LNCaP clone FGC (cell line): ENCODE measurements around the gene PTPRR.

Experiments used
- DNase-seq: peaks from one replicate; pipeline ENCODE4 v3.0.0-alpha.2; 2011; ENCODE audit warnings: low read depth
- H3K4me3 ChIP-seq: 2 replicates; pipeline ENCODE4 v1.5.1; 2011; ENCODE audit warnings: mild to moderate bottlenecking, low read depth, low read length, control low read depth
- TF ChIP-seq, protein P1 (sequence below): IDR thresholded peaks from 2 replicates; pipeline ENCODE4 v1.5.1; 2012; ENCODE audit warnings: mild to moderate bottlenecking; ENCODE audit not compliant: control insufficient read depth, insufficient read depth; ENCODE audit errors: extremely low read depth

Gene PTPRR

DNA sequence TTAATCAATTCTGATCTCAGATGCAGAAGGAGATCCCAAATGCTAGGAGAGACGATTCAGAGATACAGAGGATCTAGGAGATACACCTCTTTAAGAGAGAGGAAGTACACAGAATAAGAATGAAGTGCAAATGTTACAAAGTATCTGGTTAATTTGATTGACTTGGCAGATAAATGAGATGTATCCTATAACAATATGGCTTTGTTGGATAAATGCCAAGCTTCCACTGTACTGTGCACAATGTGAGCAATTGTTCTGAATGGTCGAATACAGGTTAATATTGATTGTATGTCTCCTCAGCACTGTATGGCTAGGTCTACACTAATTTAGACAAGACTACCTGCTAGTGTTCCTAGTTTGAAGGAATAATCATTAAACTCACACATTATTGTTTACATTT is 163.7 kb downstream of the PTPRR start:
- DNase-seq: no peak
- TF ChIP-seq, protein P1, sequence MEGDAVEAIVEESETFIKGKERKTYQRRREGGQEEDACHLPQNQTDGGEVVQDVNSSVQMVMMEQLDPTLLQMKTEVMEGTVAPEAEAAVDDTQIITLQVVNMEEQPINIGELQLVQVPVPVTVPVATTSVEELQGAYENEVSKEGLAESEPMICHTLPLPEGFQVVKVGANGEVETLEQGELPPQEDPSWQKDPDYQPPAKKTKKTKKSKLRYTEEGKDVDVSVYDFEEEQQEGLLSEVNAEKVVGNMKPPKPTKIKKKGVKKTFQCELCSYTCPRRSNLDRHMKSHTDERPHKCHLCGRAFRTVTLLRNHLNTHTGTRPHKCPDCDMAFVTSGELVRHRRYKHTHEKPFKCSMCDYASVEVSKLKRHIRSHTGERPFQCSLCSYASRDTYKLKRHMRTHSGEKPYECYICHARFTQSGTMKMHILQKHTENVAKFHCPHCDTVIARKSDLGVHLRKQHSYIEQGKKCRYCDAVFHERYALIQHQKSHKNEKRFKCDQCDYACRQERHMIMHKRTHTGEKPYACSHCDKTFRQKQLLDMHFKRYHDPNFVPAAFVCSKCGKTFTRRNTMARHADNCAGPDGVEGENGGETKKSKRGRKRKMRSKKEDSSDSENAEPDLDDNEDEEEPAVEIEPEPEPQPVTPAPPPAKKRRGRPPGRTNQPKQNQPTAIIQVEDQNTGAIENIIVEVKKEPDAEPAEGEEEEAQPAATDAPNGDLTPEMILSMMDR: no peak
- H3K4me3 ChIP-seq: no peak overlapping the region; the same call in 1 of the 2 replicates

DNA sequence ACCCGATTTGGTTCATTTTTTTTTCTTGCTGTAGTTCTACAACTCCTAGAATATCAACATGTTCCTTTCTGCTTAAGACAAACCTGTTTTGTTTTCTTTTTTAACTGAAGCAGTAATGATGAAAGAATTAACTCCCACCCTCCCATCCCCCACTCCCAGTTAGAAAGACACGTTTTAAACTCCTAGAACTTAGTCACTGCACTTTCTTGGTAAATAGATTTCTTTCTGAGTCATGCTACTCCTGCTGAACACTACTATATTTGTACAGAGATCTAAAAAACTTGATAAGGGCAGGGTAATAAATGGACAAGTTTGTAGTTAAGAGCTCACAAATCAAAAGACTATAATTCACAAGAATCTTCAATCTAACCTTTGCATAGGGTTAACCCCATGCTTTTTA is 164.4 kb downstream of the PTPRR start:
- TF ChIP-seq, protein P1: no peak
- H3K4me3 ChIP-seq: no peak overlapping the region; the same call in 1 of the 2 replicates
- DNase-seq: peak; percentile 75

DNA sequence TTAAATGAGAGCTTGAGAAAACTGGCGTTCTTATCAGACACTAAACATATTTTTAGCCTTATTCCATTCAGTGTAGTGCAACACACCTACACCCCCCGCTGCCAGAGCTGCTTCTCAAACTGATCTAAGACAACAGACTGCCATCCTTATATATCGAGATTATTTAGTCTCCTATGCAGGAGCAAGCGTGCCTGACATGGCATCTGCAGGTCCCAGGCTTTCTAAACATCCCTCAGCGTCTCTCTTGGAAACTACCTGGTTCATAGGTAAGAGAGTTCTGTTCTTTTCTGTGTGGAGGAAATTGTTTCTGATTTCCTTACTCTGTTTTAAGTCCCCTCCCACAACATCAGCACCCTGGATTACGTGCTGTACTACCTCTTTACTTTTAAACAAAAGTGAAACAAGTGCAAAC is 166.2 kb downstream of the PTPRR start:
- H3K4me3 ChIP-seq: peak overlapping the region; percentile 39
- no peak for DNase-seq
- TF ChIP-seq, protein P1: no peak

DNA sequence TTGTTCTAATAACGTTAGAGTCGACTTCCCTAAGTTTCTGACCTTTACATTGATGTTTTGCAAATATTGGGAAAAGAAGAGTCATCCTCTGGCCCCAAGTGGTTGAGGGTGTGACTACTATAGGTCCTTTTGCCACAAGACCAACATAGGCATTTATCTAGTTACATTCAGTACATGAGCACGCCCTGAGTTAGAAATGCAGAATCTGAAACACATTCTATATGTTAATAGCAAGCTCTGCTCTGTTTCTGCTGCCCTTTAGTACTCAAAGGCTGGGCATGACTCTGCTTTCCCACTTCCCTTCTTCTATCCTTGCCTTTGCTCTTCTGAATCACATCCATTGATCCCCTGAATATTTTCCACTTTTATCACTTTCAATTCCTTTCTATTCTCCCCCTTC is 168.2 kb downstream of the PTPRR start:
- TF ChIP-seq, protein P1: no peak
- DNase-seq: no peak
- H3K4me3 ChIP-seq: peak overlapping the region; percentile 39

DNA sequence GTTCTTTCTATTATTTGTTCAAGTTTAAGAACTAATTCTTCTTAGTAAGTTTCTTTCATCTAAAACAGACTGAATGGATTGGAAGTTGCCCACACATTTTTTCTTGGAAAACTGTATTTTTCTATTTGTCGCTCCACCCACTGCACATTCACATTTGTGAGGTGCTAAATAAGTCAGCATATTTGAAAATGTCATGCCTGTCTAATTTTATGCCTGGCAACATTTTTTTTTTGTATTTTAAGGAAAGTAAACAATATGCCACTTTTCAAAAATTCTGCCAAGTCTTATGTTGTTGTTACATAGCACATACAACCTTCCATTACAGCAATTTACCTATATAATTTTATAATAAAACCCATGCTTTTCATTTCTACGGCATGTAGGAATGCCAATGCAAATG is 170.6 kb downstream of the PTPRR start:
- TF ChIP-seq, protein P1: no peak
- no peak for DNase-seq

DNA sequence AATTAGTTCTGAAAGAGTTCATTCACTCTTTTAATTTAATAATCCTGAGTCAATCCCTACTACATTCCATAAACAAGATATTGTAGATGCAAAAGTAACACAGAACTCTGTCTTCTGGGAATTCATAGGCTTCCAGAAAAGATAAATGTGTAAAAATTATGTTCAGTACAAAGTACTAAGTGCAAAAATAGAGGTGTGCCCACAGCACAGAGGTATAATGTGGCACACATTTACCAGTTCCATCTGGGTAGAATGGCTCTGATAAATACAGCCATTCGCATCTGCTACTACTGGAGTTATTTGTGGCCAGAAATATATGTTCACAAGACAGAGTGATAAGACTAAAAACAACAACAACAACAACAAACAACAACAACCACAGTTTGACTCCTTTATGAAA is 171.7 kb downstream of the PTPRR start:
- TF ChIP-seq, protein P1: no peak
- DNase-seq: no peak

More for the DNA sequence above, 170.6 kb downstream of the PTPRR start:
- no peak overlapping the region for H3K4me3 ChIP-seq

More for the DNA sequence above, 171.7 kb downstream of the PTPRR start:
- no peak overlapping the region for H3K4me3 ChIP-seq
